Hematopoietic multipotent progenitor cell treated with erythropoietin and hydrocortisone succinate and interleukin-3 and kit ligand, for 6 days (in vitro differentiated cells): ENCODE results near the gene CWH43.
A peak's percentile ranks its signal among the peaks of the same experiment; 100 is the strongest.
"Not testable (repeated sequence)": the region's sequence is repeated elsewhere in the genome, so short reads cannot be mapped to it uniquely, and the experiment has no call there.

ENCODE experiments used
- DNase-seq: peaks from one replicate; pipeline ENCODE4 v3.0.0-alpha.2; 2015

The CWH43 gene

DNA sequence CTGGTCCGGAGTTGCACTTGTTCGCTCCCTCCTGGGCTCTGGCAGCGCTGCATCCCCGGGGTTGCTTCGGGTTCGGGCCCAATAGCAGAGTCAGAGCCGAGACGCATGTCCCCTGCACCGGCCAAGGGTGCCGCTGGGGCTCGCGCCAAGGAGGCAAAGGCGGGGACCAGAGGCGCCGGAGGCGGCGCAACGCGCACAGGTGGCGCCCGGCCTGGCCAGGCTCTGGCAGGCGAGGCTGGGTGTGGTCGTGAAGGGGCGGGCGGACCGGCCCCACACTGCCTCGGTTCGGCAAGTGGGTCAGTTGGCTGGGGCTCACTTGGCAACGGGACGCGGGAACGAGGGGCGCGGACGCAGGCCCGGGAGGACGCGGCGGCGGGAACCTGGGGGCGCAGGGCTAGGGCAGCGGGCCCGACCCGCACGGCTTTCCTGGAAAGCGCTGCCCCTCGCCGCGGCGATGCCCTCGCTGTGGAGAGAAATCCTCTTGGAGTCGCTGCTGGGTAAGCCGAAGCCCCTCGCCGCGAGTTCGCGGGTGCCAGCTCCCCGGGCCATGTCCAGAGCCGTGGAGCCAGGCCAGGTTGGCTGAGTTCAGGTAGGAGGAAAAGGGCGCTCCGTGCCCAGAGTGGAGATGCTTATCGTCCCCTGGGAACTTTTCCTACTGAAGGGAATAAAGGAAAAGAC lies at the start of gene CWH43:
Gene CWH43, plus strand, starts transcription at position 300 of the 678 bp plus-strand sequence. Its CDS starts 155 bp downstream, at position 455.
- no peak for DNase-seq

DNA sequence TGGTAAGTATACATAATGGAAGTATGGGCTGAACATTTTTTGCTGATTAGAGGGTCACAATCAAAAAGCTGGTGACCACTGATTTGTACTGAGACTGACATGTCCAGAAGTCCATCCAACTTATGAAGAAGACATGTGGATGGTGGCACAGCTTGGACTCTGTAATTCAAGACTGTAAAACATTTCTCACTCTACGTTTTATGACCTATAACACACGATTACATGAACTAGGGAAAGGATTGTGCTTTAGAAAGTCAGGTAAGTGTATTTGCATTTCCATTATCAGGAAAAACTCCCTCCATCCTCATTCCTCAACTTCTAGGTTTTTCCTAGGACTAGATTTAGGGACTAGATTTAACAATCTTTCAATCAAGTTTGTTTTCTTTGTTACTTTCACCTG lies 49.0 kb upstream of the CWH43 start:
- no peak for DNase-seq

DNA sequence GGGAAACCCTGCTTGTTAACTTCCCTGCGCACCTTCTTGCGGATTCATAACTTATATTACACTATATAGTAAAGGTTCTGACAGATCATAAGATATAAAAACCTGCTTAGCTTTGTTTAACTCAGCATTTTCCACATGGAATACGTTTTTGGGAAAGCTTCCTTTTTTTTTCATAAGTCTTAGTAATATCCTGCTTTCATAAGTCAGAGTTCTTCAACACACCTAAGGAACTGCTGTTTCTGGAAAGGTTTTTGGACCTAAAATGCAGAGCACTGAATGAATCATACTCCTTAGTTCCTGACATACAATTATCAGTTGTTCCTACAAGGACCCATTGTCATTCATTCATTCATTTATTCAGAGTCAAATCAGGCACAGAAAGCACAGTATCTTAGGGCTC lies 47.2 kb upstream of the CWH43 start:
- no peak for DNase-seq

DNA sequence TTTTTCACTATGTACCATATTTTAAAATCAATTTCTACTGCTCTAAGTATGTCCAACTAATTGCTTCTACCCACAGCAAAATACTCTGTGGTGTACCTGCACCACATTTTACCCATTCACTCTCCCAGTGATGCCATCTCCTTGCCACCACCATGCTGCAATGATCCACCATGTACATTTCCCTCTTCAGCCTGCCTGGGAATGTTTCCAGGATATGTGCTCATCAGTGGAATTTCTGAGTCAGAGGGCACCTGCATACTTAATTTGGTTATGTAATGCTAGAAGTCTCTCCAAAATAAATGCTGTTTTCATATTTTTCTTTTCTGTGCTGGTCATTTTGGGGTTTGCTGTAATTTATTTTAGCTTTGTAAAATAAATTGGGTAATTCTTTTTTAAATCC lies 46.3 kb upstream of the CWH43 start:
- DNase-seq = no peak

GRCh38 chr4:48943387-48943786 lies 42.7 kb upstream of the CWH43 start:
- no peak for DNase-seq

DNA sequence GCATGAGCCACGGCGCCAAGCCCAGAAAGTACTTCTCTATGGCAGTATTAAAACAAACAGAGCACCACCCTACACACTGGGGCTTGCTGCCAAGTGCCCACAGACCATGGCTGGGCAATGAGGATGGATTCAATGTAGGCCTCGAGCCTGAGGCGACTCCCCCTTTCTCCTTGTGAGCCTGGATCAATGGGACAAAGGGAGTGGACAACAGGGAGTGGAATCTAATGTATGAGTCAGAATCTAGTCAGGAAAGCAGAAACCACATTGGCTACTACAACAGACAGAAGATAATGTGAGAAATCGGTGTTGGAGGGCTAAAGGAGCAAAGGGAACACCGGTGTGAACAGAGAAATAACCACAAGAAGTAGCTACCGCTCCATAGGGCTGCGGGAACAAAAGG lies 41.8 kb upstream of the CWH43 start:
- DNase-seq = no peak

DNA sequence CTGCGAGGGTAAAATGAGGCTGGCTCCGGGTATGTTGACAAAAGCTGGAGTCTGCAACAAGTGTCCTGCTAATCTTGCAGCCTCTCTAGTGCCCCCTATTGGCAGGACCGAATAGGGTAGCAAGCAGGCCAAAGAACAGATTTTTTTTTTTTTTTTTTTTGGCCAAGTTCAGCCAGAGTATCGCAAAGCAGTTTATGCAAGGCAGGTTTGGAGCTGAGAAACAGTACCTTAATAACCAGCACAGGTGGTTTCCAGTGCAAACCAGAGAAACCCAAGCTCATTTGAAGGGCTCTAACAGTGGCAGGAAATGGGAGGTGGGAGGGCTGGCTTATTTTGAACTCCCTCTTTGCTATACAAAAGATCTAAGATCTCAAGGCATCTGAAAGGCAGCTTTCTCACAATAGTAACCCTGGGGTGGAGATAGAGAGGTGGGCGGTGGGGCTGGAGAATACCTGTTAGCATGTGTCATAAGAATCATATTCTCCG lies 41.3 kb upstream of the CWH43 start:
- peak; percentile 52 for DNase-seq

DNA sequence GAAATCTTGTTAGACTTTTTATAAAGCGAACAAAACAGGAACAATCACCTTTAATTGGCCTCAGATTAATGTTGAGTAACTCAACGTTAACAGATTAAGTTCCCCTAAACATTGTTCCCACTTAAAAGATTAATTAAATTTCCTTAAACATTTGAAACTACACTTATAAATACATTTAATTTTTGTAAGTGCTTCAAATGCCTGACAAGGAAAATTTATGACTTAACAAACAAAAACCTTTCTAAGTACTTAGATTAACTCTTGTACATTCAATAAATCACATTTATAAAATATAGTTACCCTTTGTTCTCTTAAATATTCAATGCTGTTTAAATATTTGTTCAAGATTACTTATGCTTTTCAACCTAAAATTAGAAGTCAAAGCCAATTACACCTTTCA lies 40.1 kb upstream of the CWH43 start:
- no peak for DNase-seq

- DNase-seq = no peak
Observed at GRCh38 chr4:48947731-48948130, 38.3 kb upstream of the CWH43 start.

- DNase-seq = no peak
Observed at GRCh38 chr4:48949086-48949485, 37.0 kb upstream of the CWH43 start.

GRCh38 chr4:48949518-48950219 lies 36.4 kb upstream of the CWH43 start:
- DNase-seq = no peak

DNA sequence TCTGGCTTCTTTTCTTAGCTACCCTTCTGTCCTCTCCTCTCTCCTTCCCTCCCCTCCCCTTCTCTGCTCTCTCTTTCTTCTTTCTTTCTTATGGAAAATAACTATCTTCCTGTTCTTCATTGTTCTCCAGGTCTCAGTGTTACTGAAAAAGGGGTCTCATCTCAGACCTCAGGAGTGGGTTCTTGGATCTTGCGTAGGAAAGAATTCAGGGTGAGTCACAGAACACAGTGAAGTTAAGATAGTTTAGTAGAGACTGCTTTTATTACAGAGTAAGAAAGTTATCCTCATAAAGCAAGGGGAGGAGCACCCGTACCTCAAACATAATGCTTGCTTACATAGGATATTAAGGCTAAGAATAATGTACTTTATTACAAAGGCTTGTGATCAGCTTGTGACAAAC lies 31.8 kb upstream of the CWH43 start:
- no peak for DNase-seq

DNA sequence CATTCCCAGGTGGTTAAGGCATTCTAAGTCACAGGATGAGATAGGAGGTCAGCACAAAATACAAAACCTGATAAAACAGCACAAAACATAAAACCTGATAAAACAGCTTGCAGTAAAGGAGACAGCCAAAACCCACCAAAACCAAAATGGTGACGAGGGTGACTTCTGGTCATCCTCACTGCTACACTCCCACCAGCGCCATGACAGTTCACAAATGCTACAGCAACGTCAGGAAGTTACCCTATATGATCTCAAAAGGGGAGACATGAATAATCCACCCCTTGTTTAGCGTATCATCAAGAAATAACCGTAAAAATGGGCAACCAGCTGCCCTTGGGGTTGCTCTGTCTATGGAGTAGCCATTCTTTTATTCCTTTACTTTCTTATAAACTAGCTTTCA lies 28.7 kb upstream of the CWH43 start:
- not testable (repeated sequence) for DNase-seq

DNA sequence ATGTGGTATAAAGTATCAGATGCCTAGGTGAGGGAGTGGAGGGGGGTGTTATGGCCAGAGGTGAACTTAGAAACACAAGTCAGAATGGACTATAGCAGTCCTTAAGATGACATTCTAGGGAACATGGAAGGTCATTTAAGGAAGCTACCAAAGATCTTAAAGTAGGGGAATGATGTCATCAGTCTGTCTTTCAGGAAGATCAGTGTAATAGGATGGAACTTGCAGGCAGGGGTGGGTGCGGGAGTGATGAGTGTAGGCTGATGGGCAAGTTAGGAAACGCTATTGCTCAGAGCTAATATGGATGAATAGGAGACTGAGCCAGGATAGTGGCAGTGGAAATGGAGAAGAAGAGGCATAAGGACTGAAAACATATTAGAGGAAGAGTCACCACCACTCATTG lies 27.5 kb upstream of the CWH43 start:
- no peak for DNase-seq

DNA sequence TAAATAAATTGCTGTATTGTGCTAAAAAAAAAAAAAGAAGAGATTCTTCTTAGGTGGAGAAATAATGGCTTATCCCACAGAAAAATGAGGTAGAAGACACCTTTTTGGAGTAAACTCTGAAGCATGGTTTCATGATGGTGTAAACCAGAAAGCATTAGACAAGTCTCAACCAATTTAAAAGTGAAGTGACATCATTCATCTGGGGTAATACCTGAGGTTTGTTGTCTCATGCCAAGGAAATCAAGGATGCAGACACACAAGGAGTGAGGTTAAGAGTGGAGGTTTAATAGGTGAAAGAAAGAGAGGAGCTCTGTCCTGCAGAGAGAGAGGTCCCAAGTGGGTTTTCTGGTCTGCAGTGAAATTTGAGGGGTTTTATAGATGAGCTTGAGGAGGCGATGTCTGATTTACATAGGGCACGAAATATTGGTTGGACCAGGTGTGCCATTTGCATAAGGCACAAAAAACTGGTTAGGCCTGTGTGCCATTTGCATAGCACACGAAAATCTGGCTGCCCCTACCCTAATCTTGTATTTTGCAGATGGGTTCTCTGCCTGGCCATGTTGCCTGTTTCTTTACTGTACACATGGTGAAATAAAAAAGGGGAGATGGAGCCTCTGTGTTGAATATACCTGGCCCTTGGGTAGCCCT lies 25.0 kb upstream of the CWH43 start:
- DNase-seq = no peak

- DNase-seq = no peak
Observed at GRCh38 chr4:48962636-48963035, 23.4 kb upstream of the CWH43 start.

DNA sequence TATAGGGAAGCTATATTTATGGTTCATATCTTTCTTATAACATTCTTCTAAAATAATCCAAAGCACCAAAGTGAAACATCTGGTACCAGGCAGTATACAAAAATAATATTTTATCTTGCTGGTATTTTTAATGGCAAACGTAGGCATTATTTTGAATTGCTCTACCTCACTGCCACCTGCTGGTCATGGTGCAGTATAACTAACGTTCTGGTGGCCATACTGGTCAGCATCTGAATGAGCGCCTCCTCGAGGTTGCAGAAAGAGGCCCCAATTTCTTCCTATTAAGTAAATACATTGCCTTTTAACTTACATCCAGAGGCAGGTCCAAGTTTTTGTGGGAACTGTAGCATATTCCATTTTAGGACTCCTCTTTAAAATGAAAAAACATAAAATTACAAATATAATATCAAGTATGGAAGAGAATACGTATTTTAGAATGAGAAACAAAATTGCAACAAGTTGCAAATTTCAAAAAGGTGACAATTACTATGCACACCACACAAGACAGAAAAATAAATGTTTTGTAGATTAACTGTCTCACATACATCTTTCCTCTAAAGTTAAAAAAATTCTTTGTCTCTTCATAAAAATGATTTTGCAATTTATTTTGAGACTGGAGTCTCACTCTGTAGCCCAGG lies 22.9 kb upstream of the CWH43 start:
- peak; percentile 95 for DNase-seq

GRCh38 chr4:48967101-48967500 lies 19.0 kb upstream of the CWH43 start:
- DNase-seq = no peak

DNA sequence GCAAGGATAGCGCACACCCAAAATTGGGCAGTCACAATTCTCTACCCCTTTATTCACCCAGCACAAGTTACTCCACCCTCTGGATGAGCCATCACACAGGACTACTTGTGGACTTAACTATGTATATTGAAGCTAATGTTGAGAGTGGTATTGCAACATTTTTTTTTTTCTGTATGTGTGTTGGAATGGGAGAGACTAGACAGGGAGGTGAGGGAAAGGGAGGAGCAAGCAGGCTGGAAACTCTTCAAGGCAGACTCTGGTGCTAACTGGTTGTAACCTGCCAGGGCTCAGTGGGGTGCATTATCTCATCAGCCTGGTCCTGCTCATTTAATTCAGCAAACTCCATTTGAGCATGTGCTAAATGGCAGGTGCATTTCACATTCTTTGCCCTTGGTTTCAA lies 18.4 kb upstream of the CWH43 start:
- DNase-seq = no peak

GRCh38 chr4:48968814-48969213 lies 17.3 kb upstream of the CWH43 start:
- DNase-seq = no peak

DNA sequence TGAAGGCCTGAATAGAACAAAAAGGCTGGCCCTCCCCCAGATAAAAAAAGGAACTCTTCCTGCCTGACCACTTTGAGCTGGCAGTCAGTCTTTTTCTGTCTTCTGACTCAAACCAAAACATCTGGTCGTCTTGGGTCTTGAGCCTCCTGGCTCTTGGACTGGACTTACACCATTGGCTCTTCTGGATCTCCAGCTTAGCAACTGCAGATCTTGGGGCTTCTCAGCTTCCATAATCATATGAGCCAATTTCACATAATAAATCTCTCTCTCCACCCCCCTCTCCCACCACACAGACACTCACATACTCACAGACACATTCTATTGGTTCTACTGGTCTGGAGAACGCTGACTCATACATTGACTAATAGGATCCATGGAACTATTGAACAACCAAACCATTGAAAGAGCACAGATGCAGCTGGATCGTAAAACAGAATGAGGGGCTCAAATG lies 15.6 kb upstream of the CWH43 start:
- DNase-seq = no peak

- DNase-seq = no peak
Observed at GRCh38 chr4:48974979-48975640, 11.0 kb upstream of the CWH43 start.

- DNase-seq = no peak
Observed at GRCh38 chr4:48976041-48976440, 10.0 kb upstream of the CWH43 start.
